ENCODE results near the gene CCDC15.

The CCDC15 gene, protein sequence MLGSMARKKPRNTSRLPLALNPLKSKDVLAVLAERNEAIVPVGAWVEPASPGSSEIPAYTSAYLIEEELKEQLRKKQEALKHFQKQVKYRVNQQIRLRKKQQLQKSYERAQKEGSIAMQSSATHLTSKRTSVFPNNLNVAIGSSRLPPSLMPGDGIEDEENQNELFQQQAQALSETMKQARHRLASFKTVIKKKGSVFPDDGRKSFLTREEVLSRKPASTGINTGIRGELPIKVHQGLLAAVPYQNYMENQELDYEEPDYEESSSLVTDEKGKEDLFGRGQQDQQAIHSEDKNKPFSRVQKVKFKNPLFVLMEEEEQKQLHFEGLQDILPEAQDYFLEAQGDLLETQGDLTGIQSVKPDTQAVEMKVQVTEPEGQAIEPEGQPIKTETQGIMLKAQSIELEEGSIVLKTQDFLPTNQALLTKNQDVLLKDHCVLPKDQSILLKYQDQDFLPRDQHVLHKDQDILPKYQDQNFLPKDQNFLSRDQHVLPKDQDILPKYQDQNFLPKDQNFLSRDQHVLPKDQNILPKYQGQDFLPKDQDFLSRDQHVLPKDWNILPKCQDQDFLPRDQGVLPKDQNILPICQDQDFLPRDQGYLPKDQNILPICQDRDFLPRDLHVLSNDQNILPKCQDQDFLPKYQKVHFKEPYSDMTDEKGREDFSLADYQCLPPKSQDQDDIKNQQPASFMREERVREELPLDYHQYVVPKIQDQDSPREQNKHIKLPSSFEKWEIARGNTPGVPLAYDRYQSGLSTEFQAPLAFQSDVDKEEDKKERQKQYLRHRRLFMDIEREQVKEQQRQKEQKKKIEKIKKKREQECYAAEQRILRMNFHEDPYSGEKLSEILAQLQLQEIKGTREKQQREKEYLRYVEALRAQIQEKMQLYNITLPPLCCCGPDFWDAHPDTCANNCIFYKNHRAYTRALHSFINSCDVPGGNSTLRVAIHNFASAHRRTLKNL

DNA sequence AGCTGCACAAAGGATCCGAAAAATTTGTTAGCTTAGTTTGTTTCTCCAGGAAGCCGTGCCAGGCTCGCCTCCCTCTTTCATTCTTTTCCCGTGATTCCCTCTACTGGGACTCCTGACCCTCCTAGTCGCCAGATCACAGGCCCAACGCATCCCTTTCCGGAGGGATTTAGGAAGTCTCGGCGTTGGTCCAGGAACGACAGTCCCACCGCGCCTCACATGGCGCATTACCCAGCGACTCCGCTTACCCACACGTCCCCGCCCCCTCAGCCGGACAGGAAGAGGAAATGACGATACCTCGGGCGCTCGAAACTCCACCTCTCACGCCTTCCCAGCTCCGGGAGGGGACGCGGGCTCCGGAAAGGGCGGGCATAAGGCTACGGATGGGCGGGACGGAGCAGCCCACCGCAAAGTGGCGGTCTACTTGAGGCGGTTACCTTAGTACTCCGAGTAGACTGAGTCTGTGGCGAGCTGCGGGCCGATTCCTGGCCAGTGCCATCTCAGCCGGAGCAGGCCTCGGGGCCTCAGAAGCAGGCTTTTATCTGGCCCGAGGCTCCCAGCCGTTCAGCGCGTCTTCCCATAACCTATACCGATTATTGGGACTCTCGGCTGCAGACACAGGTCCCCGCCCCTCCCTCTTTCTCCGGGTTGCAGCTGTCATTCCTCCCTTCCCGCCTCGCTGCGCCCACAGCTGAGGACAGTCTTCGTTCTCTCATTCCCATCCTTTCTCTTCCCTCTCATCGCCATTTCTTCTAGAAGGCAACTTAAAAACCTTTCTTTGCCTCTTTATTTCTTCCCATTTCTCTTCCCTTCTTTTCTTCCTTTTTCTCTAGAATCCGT is at the start of gene CCDC15:
Gene CCDC15 (plus strand): TSS at position 450 of the 837 bp plus-strand sequence. CDS start 531 bp downstream, outside the sequence.
- TF ChIP-seq, protein P1, sequence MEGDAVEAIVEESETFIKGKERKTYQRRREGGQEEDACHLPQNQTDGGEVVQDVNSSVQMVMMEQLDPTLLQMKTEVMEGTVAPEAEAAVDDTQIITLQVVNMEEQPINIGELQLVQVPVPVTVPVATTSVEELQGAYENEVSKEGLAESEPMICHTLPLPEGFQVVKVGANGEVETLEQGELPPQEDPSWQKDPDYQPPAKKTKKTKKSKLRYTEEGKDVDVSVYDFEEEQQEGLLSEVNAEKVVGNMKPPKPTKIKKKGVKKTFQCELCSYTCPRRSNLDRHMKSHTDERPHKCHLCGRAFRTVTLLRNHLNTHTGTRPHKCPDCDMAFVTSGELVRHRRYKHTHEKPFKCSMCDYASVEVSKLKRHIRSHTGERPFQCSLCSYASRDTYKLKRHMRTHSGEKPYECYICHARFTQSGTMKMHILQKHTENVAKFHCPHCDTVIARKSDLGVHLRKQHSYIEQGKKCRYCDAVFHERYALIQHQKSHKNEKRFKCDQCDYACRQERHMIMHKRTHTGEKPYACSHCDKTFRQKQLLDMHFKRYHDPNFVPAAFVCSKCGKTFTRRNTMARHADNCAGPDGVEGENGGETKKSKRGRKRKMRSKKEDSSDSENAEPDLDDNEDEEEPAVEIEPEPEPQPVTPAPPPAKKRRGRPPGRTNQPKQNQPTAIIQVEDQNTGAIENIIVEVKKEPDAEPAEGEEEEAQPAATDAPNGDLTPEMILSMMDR (IDR thresholded peaks at IDR 0.05; ENCODE audit: poor library complexity, severe bottlenecking), result no peak
- H3K27ac ChIP-seq (ENCODE audit: poor library complexity, severe bottlenecking), result peak within 1 kb of the TSS; percentile 33

DNA sequence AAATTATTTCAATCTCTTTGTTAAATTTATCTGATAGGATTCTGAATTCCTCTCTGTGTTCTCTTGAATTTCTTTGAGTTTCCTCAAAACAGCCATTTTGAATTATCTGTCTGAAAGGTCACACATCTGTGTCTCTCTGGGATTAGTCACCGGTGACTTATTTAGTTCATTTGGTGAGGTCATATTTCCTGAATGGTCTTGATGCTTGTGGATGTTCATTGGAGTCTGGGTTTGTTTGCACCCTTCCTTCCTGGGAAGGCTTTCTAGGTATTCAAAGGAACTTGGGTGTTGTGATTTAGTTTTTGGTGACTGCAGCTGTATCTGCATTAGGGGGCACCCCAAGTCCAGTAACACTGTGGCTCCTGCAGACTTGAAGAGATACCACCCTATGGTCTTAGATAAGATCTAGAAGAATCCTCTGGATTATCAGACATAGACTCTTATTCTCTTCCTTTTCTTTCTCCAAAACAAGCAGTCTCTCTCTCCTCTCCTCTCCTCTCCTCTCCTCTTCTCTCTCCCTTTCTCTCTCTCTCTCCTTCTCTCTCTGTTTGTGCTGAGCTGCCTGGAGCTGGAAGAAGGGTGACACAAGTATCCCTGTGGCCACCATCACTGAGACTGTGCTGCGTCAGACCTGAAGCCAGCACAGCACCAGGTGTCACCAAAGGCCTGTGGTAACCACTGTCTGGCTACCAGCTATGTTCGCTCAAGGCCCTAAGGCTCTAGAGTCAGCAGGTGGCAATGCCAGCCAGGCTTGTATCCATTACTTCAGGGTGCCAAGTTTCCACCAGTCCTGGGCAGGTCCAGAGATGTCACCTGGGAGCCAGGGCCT is 38.2 kb upstream of the CCDC15 start:
- DNase-seq (ENCODE audit: low spot score) (no peak), ATAC-seq (ENCODE audit: low read depth) (no peak)
- Histone ChIP-seq H3K27ac (ENCODE audit: poor library complexity, severe bottlenecking) (no peak overlapping the region), H3K36me3 (ENCODE audit: low read depth) (no peaks in the 10 kb centered on the region), H3K9me3 (ENCODE audit: severe bottlenecking) (no peaks in the 10 kb centered on the region), H3K27me3 (ENCODE audit: insufficient read depth, poor library complexity, severe bottlenecking) (no peaks in the 10 kb centered on the region), H3K4me1 (ENCODE audit: insufficient read depth, poor library complexity, severe bottlenecking) (no peaks in the 10 kb centered on the region), H3K4me3 (ENCODE audit: severe bottlenecking) (no peak overlapping the region)
- TF ChIP-seq, protein P1 (IDR thresholded peaks at IDR 0.05; ENCODE audit: poor library complexity, severe bottlenecking), result no peak

More for the DNA sequence above, at the start of gene CCDC15:
- peak; percentile 98 for DNase-seq (ENCODE audit: low spot score)
- peak within 1 kb of the TSS; percentile 49 for H3K4me3 ChIP-seq (ENCODE audit: severe bottlenecking)
- H3K27me3 ChIP-seq (ENCODE audit: insufficient read depth, poor library complexity, severe bottlenecking), result no peaks in the 10 kb centered on the region
- ATAC-seq (ENCODE audit: low read depth), result peak; percentile 99
- H3K4me1 ChIP-seq (ENCODE audit: insufficient read depth, poor library complexity, severe bottlenecking), result peaks cover 11% of the 10 kb centered on the region
- H3K36me3 ChIP-seq (ENCODE audit: low read depth), result no peaks in the 10 kb centered on the region
- no peaks in the 10 kb centered on the region for H3K9me3 ChIP-seq (ENCODE audit: severe bottlenecking)

DNA sequence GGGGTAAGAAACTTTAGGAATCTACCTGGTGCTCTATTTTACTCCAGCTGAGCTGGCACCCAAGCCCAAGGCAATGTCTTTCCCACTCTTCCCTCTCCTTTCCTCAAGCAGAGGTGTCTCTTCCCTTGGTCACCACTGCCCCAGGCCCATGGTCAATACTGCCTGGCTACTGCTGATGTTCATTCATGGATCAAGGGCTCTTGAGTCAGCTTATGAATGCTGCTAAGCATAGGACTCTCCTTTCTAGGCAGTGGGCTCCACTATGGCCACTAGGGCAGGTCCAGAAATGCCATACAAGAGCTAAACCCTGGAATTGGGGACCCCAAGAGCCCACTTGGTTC is 37.7 kb upstream of the CCDC15 start:
- TF ChIP-seq, protein P1 (IDR thresholded peaks at IDR 0.05; ENCODE audit: poor library complexity, severe bottlenecking), result no peak
- no peaks in the 10 kb centered on the region for H3K4me1 ChIP-seq (ENCODE audit: insufficient read depth, poor library complexity, severe bottlenecking)
- no peaks in the 10 kb centered on the region for H3K36me3 ChIP-seq (ENCODE audit: low read depth)
- DNase-seq (ENCODE audit: low spot score) (no peak), ATAC-seq (ENCODE audit: low read depth) (no peak)
- no peaks in the 10 kb centered on the region for H3K9me3 ChIP-seq (ENCODE audit: severe bottlenecking)
- H3K4me3 ChIP-seq (ENCODE audit: severe bottlenecking), result no peak overlapping the region
- no peaks in the 10 kb centered on the region for H3K27me3 ChIP-seq (ENCODE audit: insufficient read depth, poor library complexity, severe bottlenecking)
- H3K27ac ChIP-seq (ENCODE audit: poor library complexity, severe bottlenecking), result no peak overlapping the region

DNA sequence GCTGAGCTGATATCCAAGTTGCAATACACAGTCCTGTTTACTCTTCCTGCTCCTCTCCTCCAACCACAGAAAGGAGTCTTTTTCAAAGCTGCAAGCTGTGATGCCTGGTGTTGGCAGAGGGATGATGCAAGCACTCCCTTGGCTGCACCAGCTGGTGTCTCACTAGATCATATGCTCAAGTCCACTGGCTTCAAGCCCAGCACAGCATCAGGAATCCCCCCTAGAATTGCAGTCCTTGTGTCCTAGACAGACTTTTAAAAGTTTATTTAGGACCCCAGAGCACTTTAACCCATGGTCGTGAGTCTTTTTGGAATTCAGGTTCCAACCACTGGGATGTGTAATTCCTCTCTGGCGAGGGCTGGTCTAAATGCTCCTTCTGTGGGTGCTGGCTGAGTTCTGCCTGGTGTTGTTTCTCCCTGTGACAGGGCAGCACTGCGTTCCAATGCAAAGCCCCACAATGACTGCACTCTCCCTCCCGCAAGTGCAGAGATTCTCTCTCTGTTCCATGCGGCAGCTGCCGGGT is 36.8 kb upstream of the CCDC15 start:
- H3K4me3 ChIP-seq (ENCODE audit: severe bottlenecking), result no peak overlapping the region

More for the DNA sequence above, 36.8 kb upstream of the CCDC15 start:
- ATAC-seq (ENCODE audit: low read depth), result no peak
- TF ChIP-seq, protein P1 (IDR thresholded peaks at IDR 0.05; ENCODE audit: poor library complexity, severe bottlenecking), result no peak
- Histone ChIP-seq H3K36me3 (ENCODE audit: low read depth) (no peaks in the 10 kb centered on the region), H3K4me1 (ENCODE audit: insufficient read depth, poor library complexity, severe bottlenecking) (no peaks in the 10 kb centered on the region), H3K27ac (ENCODE audit: poor library complexity, severe bottlenecking) (no peak overlapping the region), H3K9me3 (ENCODE audit: severe bottlenecking) (no peaks in the 10 kb centered on the region), H3K27me3 (ENCODE audit: insufficient read depth, poor library complexity, severe bottlenecking) (no peaks in the 10 kb centered on the region)
- DNase-seq (ENCODE audit: low spot score), result no peak
